GM21737 (cell line): Measurements from ENCODE around the gene CBLN3.
A peak's percentile ranks its signal among the peaks of the same experiment; 100 is the strongest.

Source experiments
- ATAC-seq: cut with Tn5 transposase; IDR thresholded peaks from one replicate; pipeline ENCODE4 v1.9.1; 2021; ENCODE audit warnings: mild to moderate bottlenecking, moderate library complexity; ENCODE audit not compliant: unreplicated experiment

The CBLN3 gene

DNA sequence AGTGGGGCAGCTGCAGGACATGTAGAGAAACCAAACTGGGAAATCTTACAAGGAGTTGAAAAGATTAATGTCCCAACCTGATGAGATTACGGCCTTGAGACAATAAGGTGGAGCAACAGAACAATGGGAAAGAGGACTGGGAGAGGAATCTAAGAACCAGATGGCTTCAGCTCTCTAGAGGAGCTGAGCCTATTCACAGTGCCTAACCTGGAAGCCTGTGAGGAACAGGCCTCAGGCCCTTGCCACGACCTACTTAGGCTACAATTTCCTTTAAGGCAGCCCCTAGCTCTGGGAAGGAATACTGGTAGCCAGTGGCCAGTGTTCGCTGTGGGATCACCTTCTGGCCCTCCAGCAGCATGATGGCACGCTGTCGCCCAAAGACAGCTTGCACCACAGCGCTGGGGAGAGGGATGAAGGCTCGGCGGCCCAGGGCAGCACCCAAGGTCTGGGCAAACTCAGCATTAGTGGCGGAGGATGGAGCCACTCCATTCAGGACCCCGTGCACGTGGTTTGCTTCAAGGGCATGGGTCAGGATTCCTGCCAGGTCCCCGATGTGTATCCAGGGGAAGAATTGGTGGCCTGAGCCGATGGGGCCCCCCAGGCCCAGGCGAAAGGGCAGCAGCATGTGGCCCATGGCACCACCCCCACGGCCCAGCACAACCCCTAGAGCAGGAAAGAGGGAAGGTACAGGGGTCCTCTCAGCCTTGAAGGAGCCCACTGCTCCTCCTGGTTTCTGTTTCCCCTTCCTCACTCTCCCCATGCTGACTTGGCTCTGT lies 10.6 kb upstream of the CBLN3 start:
- ATAC-seq, result no peak

DNA sequence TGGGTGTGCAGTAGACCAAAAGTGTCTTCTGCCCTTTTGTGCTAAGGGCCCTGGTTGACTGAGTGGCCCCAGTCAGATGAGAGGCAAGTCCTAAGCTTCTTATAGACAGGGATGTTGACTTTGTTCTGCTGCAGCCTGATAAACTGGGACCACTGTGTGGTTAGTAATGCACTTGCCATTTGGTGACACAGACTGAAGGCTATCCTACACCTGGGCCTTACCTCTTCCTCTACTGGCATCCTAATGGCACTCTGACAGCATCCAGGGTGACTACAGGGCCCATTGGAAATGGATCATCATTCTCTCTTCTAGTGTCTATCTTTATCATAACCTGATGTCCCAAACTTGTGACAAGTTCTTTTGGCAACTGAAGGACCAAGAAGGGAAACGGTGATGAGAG lies 9.8 kb upstream of the CBLN3 start:
- no peak for ATAC-seq

DNA sequence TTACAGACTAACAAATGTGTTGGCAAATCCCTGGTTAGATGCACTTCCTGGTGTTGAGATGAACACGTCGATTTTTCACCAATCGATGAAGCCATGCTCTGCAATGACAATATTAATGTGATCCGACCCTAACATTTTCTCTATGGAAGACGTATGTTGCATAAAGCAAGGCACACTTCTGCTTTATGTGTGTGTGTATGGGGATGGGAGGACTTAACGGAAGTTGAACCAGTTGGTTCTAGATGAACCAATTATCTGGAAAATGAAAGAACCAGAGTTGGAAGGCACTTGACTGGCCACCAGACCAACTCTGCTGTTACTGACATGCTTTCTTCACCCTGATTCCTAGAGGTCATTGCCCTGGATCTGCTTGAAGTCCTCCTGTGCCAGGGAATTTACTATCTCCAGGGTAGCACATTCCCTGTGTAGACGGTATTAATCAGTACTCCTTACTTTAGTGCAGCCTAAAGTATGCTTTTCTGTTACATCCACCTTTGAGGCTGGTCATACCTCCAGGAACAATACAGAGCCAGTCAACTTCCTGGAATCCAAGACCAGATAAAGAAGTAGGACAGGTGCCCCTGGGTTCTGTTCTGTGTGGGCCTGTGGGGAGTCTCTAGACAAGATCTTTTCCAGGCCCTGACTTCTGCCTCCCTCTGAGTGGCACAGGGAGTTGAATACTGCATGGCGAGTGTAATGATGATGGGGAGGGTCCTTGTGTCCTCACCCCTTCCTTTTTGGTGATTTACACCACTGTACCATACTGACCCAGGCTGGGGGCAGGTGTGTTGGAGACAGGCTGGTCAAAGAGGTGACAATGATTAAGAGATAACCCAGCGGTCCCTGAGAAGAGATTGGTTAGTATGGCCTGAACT lies 9.0 kb upstream of the CBLN3 start:
- ATAC-seq, result no peak

DNA sequence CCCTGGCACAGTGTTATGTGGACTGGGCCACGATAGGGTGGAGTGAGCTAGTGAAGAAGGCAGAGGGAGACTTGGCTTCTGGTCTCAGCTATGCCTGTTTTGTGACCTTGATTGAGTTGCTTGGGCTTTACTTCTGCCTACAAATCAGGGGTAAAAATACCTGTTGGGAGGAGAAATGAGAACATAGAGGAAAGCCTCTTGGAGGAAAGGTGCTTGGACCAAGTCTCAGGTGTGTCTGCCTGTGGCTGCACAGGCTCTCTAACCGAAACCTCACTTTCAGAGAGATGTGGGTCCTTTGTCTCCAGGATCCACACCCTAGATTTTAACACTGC lies 8.2 kb upstream of the CBLN3 start:
- no peak for ATAC-seq

DNA sequence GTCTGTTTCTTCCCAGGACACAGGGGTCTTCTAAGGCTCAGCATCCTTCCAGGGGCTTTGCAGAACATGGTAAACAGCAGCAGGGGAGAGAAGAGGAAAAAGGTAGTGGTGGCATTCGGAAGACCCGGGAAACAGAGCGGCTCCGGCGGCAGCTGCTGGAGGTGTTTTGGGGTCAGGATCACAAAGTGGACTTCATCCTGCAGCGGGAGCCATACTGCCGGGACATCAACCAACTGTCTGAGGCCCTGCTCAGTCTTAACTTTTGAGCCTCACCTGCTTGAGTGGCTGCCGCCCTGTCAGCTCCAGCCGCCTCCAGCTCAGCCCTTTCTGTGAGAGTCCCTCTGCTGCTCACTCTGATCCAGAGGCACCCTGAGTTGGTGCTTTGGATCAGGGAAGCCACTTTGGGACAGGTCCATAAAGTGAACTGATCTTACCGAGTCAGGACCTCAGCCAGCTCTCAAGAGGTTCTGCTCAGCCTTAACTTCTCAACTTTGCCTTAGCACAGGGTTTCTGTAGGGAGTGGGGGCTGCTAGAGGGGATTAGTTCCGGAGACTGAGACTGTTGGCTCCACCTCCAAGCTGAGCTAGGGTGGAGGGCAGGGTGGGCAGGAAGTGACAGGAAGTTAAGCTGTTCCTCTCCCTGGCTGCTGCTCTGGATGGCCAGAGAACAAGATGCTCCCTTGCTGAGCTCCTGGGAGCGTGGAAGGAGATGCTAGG lies 7.7 kb upstream of the CBLN3 start:
- ATAC-seq, result no peak

DNA sequence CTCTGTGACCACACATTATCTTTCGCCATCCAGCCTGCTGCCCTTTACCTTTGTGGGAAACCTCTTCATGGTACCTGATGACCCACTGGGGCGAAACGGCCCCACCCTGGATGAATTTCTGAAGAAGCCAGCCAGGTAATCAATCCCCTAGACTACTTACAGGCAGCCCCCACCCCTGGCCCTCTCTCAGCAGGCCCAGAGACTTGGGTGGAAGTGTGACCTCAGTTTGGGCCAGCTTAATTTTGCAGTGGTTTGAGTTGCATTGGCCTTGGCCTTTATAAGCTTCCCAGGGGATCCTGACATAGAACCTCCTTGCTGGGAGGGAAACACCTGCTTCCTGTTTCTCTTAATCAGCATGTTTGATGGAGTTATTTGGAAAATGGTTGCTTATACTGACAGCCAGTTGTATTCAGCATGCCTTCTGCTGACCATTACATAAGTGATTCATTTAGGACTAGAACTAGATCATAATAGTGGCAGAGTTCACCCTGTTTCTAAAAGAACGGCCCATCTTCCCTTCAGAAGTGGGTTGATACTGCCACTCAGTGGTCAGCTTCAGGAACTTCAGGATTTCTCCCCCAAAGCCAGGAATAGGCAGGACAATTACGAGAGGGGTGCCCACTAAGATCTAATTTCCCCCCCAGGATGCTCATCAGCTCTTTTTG lies 7.0 kb upstream of the CBLN3 start:
- ATAC-seq, result no peak

DNA sequence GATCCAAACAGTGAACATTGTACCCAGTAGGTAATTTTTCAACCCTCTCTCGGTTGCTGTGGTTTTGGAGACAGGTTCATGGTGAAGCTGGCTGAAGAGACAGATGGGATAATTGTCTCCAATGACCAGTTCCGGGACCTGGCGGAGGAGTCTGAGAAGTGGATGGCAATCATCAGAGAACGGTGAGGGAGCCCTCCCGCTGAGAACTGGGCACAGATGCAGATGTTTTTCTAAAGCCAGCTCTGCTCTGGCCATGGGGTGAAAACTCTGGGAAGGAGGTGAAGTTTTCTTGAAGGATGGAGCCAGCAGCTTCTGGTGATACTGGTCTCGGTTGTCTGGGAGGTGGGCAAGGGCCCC lies 6.5 kb upstream of the CBLN3 start:
- ATAC-seq, result no peak

DNA sequence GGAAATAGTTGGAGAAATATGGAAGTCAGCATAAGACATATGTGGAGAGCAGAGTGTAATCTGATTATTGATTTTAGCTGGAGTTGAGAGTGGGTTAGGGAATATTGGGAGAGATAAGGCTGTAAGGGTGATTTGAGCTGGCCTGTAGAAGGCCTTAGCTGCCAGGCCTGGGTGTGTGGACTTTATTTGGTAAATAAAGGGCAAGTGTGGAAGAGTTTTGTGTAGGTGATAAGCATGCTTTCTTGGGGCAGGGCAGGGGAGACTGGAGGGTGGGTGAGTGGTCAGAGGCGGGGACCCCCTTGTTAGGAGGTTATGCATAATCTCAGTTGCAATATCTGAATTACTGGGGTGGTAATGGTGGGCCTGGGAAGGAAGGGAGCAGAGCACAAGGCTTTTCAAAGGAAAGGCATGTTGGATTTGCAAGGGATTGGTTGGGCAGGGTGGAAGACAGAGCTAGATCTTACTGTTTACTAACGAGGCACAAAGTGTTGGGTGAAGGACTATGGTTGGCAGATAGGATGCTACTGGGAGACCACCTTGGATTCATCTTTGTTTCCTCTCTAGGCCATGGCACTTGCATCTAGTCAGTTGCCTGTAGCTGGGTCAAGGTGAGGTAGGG lies 5.8 kb upstream of the CBLN3 start:
- no peak for ATAC-seq

DNA sequence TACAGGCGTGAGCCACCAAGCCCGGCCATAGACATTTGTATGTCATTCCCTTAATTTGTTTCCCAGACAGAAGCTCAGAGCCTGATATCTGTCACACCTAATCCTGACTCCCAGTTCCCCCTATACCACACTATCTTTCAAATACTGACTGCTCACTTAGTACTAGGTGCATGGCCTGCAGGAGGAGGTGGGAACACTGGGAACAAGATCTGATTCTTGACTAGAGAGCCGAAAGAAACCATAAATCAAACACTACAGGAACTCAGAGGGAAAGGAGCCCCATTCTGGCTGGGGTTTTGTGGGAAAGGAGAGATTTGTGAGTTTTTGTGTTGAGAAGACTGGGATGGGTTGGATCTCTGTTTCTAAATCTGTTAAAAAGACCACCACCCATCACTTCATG lies 5.2 kb upstream of the CBLN3 start:
- no peak for ATAC-seq

DNA sequence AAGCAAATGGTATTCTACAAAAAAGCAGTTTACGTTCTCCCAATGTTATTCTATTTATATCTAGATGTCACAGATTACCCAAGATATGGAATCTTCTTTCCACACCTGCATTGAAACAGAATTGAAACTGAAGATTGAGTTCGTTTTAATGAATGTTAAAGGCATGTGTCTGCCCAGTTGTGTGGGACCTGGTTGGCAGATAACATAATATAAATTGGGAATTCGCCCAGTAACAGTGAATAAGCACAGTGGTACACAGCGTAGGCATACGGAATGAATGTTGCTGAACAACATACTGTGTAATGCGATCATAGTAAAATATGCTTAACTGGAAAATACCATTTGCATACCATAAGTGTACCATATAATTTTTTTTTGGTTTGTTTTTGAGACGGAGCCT lies 4.6 kb upstream of the CBLN3 start:
- no peak for ATAC-seq

DNA sequence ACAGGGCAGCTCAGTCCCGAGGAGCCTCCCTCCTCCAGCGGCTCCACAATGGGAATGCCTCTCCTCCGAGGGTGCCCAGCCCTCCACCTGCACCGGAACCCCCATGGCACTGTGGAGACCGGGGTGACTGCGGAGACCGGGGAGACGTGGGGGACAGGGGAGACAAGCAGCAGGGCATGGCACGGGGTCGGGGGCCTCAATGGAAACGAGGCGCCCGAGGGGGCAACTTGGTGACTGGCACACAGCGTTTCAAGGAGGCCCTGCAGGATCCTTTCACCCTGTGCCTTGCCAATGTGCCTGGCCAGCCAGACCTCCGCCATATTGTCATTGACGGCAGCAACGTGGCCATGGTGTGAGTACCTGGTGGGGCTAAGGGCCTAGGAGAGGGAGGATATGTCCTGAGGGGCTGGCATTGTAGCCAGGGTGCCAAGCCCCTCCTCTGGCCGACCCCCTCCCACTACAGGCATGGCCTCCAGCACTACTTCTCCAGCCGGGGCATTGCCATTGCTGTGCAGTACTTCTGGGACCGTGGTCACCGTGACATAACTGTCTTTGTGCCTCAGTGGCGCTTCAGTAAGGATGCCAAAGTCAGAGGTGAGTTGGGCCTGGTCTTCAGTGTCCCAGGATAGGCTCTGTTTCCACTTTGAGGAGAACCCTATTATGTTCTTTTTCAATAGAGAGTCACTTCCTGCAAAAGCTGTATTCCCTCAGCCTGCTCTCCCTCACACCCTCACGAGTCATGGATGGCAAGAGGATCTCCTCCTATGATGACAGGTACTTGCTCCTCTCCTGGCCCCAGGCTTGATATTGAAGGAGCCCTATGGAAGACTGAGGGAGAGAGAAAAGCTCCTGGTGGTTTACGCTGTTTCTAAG lies 3.0 kb upstream of the CBLN3 start:
- no peak for ATAC-seq

DNA sequence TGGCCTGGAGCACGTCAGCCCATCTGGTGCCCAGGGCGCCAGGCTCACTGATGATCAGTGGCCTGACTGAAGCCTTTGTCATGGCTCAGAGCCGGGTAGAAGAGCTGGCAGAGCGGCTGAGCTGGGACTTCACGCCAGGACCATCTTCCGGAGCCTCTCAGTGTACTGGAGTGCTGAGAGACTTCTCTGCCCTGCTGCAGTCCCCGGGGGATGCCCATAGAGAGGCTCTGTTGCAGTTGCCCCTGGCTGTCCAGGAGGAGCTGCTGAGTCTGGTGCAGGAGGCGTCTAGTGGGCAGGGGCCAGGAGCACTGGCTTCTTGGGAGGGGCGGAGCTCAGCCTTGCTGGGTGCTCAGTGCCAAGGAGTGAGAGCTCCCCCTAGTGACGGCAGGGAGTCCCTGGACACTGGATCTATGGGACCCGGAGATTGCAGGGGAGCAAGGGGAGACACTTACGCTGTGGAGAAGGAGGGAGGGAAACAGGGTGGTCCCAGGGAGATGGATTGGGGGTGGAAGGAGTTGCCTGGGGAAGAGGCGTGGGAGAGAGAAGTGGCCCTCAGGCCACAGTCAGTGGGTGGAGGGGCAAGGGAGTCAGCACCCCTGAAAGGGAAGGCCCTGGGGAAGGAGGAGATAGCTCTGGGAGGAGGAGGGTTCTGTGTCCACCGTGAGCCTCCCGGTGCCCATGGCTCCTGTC lies 2.2 kb upstream of the CBLN3 start:
- peak; percentile 48 for ATAC-seq

DNA sequence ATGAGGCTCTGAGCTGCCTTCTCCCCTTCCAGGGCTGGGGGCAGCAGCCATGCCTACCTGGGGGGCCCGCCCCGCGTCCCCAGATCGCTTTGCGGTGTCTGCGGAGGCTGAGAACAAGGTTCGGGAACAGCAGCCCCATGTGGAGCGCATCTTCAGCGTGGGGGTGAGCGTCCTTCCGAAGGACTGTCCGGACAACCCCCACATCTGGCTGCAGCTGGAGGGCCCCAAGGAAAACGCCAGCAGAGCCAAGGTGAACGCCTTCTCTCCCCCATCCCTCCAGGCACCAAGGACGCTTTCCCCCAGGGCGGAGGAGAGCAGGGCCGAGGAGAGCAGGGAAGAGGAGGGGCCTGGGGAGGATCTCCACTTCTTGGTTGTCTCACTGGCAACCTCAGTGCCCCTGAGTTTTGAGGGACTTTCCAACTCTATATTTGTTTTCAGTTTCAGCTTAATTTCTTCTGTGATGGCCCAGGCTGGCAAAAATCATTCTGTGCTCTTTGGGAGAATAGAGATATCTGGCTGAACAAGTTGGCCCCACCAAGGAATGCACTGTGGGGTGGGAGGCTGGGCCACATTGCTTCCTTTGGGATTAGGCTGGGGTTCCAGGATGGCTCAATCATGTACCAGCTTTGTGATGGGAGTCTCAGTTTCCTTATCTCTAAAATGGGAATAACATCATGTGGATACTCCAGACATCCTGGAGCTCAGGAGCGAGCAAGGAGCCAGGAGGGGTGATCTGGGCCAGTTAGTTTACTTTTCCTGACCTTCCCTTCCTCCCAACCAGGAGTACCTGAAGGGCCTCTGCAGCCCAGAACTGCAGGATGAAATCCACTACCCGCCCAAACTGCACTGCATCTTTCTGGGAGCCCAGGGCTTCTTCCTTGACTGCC lies 1.5 kb upstream of the CBLN3 start:
- ATAC-seq, result no peak

DNA sequence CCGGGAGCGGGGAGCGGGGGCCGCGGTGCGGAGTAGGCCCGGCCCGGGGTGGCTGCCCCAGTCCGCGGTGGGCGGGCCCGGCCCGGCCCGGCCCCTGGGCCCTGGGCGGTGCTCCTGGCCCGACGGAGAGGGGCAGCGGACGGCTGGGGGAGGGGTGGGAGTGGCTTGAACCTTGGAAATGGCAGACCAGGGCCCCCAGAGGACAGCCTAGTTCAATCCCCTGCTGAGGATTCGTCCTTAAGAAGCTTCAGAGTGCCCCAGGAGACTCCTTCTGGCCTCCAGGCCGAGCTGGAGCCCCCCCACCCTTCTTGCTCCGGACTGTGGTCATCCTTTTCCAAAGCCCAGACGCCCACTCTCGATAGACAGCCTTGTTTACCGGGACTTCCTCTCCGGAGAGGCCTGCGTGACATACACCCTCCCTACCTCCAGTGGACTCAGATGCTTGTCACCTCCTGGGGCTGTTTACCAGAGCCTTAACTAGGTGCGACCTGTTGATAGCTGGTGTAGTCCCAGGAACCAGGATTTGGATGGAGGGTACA lies 744 bp upstream of the CBLN3 start:
- ATAC-seq, result peak; percentile 42

DNA sequence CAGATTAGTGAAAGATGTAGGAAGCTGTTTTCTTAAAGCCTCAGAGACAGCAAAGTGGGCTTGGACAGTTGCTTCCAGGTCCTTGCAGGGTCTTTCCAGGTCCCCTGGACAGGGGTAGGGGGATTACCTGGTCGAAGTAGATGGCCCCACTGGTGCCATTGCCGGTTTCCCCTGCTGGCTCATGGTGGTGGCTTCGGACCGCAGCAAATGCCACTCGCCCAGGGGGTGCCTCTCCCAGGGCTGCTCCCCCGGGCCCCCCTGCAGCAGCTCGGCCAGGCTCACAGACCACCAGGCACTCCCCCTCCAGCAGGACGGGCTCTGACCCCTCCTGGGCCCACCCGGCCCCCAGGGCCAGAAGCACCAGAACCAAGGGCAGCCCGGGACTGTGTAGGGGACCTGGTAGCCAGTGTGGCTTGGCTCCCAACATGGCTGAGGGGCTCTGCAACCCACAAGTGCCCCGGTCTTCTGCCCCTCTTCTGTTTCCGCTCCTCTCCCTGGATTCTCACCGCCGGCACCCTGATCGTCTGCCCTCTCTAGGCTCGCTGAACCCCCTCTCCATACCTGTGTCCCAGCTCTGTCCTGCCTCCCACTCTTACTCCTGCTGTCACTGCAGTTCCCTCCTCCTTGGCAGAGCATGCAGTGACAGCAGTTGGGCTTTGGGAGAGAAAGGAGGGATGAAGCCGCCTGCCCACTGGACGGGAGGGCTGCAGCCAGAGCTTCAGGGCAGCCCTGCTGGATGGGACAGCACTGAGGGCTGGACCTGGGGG lies 657 bp downstream of the CBLN3 start:
- ATAC-seq, result no peak

DNA sequence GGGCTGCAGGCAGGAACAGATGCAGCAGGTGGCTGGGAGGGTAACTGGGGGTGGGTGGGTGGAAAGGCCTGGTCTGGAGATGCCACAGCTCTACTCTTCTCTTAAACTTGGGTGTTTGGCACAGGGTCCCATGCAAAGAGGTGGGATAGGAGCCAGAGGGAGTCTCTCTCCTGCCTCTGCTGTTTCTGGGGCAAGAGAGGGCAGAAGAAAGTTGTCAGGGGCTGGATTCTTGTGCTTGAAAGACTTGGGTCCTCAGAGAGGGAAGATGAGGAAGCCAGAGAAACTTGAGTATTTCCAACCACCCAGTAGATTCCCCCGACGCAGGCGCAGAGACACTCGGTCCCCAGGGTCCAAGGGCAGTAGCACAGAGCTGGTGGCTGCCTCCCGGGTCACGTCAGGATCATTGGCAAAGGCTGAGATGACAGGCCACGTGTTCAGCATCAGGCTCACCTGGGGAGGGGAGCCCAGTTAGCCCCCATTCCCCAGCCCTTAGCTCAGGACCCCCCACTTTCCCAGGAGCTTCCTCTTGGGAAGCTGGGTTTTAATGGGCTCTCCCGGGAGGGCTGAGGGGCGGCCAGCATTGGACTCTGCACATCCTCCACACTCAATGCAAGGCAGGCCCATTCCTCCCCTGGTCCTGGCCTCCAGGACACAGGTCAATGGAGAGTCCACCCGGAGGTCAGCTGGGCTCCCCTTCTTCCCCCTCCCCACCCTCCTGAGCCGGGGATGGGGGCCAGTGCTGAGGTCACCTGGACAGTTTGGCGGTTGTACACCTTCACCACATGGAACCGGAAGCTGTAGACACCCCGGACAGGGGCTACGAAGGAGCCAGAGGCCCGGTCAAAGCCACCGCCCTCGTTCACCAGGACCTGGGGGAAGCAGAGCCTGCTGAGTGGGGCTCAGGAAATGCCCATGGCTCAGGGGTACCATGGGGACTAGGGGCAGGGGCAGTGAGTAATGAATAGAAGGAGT lies 1.6 kb downstream of the CBLN3 start:
- ATAC-seq, result no peak
